Heart left ventricle (tissue), 16 donors: ENCODE results near the gene PRR5L. TPM values are rescaled to one million over a fixed set of nuclear protein-coding genes. Genes with fewer than 3 reads are reported as not detected.

Source experiments
- ATAC-seq, 4 donors: fragments of 200-7000 bp; cut with Tn5 transposase; one replicate each; pipeline ENCODE4 v1.9.1; 2020 to 2022; ENCODE audit warnings: moderate library complexity in 4 of 4, mild to moderate bottlenecking in 3 of 4, moderate number of reproducible peaks in 1 of 4
- DNase-seq, 5 donors: peaks; one replicate each; pipeline ENCODE4 v3.0.0-alpha.2; 2020
- H3K27ac ChIP-seq, 12 donors: fragments of 200-600 bp; sonication (generic) in 4 of 12; one replicate each; pipeline versions ENCODE4 v1.5.0 to v1.8.0; 2016 to 2022; ENCODE audit warnings: mild to moderate bottlenecking in 2 of 12
- H3K27me3 ChIP-seq, 9 donors: fragments of 200-600 bp; sonication (generic) in 2 of 9; one replicate each; pipeline versions ENCODE4 v1.5.1 to v1.8.0; 2016 to 2022; ENCODE audit warnings: mild to moderate bottlenecking in 3 of 9
- H3K36me3 ChIP-seq, 9 donors: fragments of 200-600 bp; sonication (generic) in 2 of 9; one replicate each; pipeline versions ENCODE4 v1.5.0 to v1.8.0; 2018 to 2022; ENCODE audit warnings: mild to moderate bottlenecking in 2 of 9
- H3K4me1 ChIP-seq, 12 donors: fragments of 200-600 bp; sonication (generic) in 4 of 12; one replicate each; pipeline versions ENCODE4 v1.5.0 to v1.8.0; 2016 to 2022; ENCODE audit warnings: mild to moderate bottlenecking in 3 of 12
- H3K4me3 ChIP-seq, 12 donors: fragments of 200-600 bp; sonication (generic) in 4 of 12; one replicate each; pipeline versions ENCODE4 v1.5.0 to v1.8.0; 2017 to 2022; ENCODE audit warnings: mild to moderate bottlenecking in 9 of 12, moderate library complexity in 4 of 12
- H3K9me3 ChIP-seq, 12 donors: fragments of 200-600 bp; sonication (generic) in 4 of 12; one replicate each; pipeline versions ENCODE4 v1.5.0 to v1.8.0; 2016 to 2022; ENCODE audit warnings: mild to moderate bottlenecking in 1 of 12
- CTCF ChIP-seq, 12 donors: fragments of 200-600 bp; sonication (generic) in 4 of 12; IDR thresholded peaks; one replicate each; pipeline versions ENCODE4 v1.5.0 to v1.8.0; 2018 to 2022; ENCODE audit warnings: antibody characterized with exemption in 12 of 12, mild to moderate bottlenecking in 5 of 12
- POLR2A ChIP-seq, 2 donors: fragments of 450-650 bp; IDR thresholded peaks; one replicate each; pipeline ENCODE4 v1.6.1; 2017; ENCODE audit warnings: antibody characterized with exemption in 2 of 2, mild to moderate bottlenecking in 2 of 2, moderate library complexity in 2 of 2
- WGBS, 4 donors: extraction: QIAGEN DNeasy Blood & Tissue Kit in 2 of 4; methylation state at CpG; one replicate each; pipeline versions ENCODE4 v1.1.5 to v1.1.7; 2013 to 2018; 5-methylcytosine and 5-hydroxymethylcytosine counted together
- intact Hi-C, 10 donors: fragments of 100-400 bp; cut with DNase I; formaldehyde crosslinking; loops; one replicate each; pipeline versions ENCODE4 v1.11.1 to v1.14.2; 2022
- polyA plus RNA-seq, 2 donors: library from polyadenylated mRNA; stranded (reverse); fragments of 200-250 nt; gene quantifications; one replicate each; pipeline ENCODE4 v1.2.3, GENCODE V29; 2013
- total RNA-seq, 9 donors: library from RNA; depleted of rRNA in 2 of 9; stranded (reverse); fragments of >200 nt in 2 of 9; fragmentation: NEBNext Ultra II Directional in 3 of 9; extraction: Animal tissue kit (Norgen Biotek cat#: 25700) in 3 of 9; gene quantifications; one replicate each; pipeline versions ENCODE4 v1.1.0 to v1.2.4, GENCODE V29; 2016 to 2023
- donor health status: ischemic (EF 13 %, LVEDD 7.1; RV severe dilation, severe dysfunction).
- donor health status: healthy with polysubstance abuse.
- donor health status: DM: no; HTN: yes; CAD: no.
- donor health status: DM: no; HTN: no; CAD: no.
- donor health status: ischemic (EF 25% LVEDD 6.9; RV normal size, moderate dysfunction).
- donor health status: ischemic (EF 25% LVEDD 5.7; RV mildly dilated, moderate dysfunction).
- donor health status: healthy.
- donor health status: DM: yes; HTN: yes; CAD: no.
- donor health status: ischemic (EF 35%, LVEDD 5.7; RV mildly dilated, moderate dysfunction).
- donor health status: nonischemic (EF 11% LVEDD 7.7; RV severe dilation, severe dysfunction).
- donor health status: DM: yes; HTN: yes; CAD: no.
- donor health status: PGD.
- donor health status: ischemic (EF 29% LVEDD 5.4; RV normal size, mild dysfunction).
- donor health status: nonischemic (EF 23%, LVEDD 6.1; RV moderate dilation, normal function).

PRR5L gene
- total and polyA plus RNA-seq, 11 donors: 0.61 to 17.8 (median 3.1) TPM

DNA sequence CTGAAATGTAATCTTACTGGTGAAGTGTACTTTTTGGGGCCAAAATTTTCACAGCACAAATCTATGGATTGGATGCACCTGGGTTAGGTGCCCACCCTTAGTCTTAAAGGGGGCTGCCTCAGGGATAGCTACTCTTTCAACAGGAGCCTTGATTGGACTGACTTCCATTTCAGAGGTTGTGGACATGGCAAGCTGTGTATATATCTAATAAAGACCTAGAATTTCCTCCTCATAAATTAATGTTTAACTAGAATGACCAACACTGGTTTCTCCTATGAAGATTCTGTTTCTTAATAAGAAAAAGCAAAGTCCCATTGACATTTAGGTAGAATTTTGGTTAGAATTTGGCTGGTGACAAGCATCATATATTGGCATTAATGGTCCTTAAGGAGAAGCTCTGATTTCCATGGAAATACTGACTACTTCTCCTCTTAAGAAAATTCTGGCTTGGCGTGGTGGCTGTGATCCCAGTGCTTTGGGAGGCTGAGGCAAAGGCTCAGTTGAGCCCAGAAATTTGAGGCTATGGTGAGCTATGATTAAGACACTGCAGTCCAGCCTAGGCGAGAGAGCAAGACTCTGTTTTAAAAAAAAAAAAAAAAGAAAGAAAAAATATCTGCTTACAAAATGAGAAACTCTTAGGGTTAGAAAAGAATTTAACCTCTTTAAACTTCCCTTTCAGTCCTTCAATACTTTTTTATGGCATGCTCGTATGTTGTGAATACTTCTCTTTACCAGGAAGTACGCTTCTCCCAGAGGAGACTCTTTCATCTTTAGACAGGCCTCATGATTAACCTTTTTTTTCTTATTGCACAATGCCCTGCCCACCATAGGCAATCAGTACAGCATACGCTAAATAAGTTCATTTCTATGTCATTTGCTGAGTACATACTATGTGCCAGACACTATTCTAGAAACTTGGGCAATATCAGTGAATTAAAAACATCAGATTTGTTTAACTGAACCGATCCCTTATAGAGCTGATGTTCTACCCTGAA is 77.2 kb downstream of the PRR5L start:
- intact Hi-C loops: loop anchor here in 6 of 10 donors (10.0 kb wide), 3 partner anchors 69 to 101 kb away; no protein-coding TSS in a partner anchor
- H3K36me3 ChIP-seq: no peaks in the 10 kb centered on the region
- H3K9me3 ChIP-seq: no peaks in the 10 kb centered on the region
- no peak overlapping the region for H3K4me3 ChIP-seq
- peak overlapping the region in 1 of 12 donors; percentile 35 for H3K27ac ChIP-seq
- ATAC-seq: no peak
- 78 to 85% (median 82%) methylated on average over 6 of the region's 6 CpGs for WGBS, 4 donors
- TF ChIP-seq POLR2A (IDR thresholded peaks at IDR 0.05) (no peak), CTCF (IDR thresholded peaks at IDR 0.05) (no peak)
- DNase-seq: no peak
- peaks cover 0 to 27% (median 10%) of the 10 kb centered on the region in 12 donors for H3K4me1 ChIP-seq
- peaks cover 0 to 9% (median 4%) of the 10 kb centered on the region in 9 donors for H3K27me3 ChIP-seq

DNA sequence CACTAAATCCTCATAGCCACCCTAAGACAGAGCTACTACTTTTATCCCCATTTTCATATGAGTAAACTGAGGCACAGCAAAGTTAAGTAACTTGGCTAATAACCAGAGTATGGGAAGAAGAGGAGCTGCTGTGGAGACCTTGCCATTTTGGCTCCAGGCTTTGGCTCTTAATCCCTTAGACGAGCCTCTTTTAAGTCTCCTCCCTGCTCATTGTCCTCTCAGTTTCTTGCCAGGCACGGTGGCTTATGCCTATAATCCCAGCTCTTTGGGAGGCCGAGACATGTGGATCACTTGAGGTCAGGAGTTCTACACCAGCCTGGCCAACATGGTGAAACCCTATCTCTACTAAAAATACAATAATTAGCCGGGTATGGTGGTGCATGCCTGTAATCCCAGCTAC is 78.6 kb downstream of the PRR5L start:
- H3K9me3 ChIP-seq: no peaks in the 10 kb centered on the region
- no peak overlapping the region for H3K4me3 ChIP-seq
- intact Hi-C loops: loop anchor here in 7 of 10 donors (5.0 to 10.0 kb wide), 6 partner anchors 70 to 103 kb away; no protein-coding TSS in a partner anchor
- 56 to 71% (median 63%) methylated on average over 4 of the region's 4 CpGs for WGBS, 4 donors
- peaks cover 0 to 10% (median 4%) of the 10 kb centered on the region in 9 donors for H3K27me3 ChIP-seq
- ATAC-seq: no peak
- H3K4me1 ChIP-seq: peaks cover 0 to 27% (median 11%) of the 10 kb centered on the region in 12 donors
- no peak for TF ChIP-seq CTCF (IDR thresholded peaks at IDR 0.05)
- no peak for TF ChIP-seq POLR2A (IDR thresholded peaks at IDR 0.05)
- DNase-seq: no peak
- H3K36me3 ChIP-seq: no peaks in the 10 kb centered on the region
- H3K27ac ChIP-seq: no peak overlapping the region

GRCh38 chr11:36375353-36376008 is 79.4 kb downstream of the PRR5L start:
- H3K27me3 ChIP-seq: peaks cover 0 to 10% (median 4%) of the 10 kb centered on the region in 9 donors
- H3K4me3 ChIP-seq: peak overlapping the region in 10 of 12 donors; percentile 54 to 86 (median 74)
- H3K4me1 ChIP-seq: peaks cover 0 to 34% (median 11%) of the 10 kb centered on the region in 12 donors
- ATAC-seq (no peak), DNase-seq (no peak)
- no peaks in the 10 kb centered on the region for H3K9me3 ChIP-seq
- TF ChIP-seq POLR2A (IDR thresholded peaks at IDR 0.05) (no peak), CTCF (IDR thresholded peaks at IDR 0.05) (no peak)
- H3K36me3 ChIP-seq: no peaks in the 10 kb centered on the region
- intact Hi-C loops: loop anchor here in 7 of 10 donors (5.0 to 10.0 kb wide), 6 partner anchors 71 to 102 kb away; no protein-coding TSS in a partner anchor
- WGBS, 4 donors: 61 to 67% (median 64%) methylated on average over 9 of the region's 9 CpGs
- H3K27ac ChIP-seq: peak overlapping the region in 2 of 12 donors; percentile 27 to 36
